Epidermal melanocyte (primary cell): ENCODE data around the gene SOX6.

Experiments used
- DNase-seq: peaks from one replicate; pipeline ENCODE4 v3.0.0; 2011; ENCODE audit warnings: low spot score; ENCODE audit not compliant: insufficient read length

The SOX6 gene

GRCh38 chr11:16321148-16321547, 35.2 kb downstream of the SOX6 start:
- no peak for DNase-seq

DNA sequence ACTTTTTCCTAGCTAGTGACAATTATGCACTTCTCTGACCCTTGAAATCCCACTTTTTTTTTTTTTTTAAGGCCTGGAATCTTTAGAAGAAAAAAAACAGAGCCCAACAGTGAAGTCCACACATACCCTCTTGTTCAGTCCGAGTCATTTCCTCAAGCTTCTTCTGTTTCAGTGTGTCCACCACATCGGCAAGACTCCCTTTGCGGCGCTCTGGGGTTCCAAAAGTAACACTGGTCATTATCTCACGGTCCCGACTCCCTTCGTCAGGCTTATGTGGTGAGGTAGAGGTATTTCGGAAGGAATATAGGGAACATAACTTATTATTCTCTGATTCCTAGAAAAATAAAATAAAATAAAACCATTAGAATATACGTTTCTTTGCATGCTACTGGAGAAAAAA, 38.0 kb downstream of the SOX6 start:
- DNase-seq, result no peak

- no peak for DNase-seq
Observed at GRCh38 chr11:16317712-16318111, 38.6 kb downstream of the SOX6 start.

DNA sequence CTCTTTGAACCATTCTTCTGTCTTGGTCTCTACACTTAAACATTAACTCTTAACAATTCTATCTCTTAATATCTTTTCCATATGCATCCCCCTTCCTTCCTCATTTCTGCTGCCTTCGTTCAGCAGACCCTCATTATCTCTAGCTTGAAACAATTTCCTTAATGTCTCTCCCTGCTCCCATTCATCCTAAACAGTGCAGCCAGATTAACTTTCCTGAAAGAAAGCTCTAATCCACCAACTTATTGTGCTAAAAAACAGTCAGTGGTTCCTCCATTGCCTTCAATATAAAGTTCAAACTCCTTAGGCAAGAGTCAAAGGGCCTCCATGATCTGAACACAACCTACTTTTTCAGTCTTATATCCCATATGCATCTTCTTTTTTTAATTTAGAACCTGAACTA, 42.5 kb downstream of the SOX6 start:
- no peak for DNase-seq

DNA sequence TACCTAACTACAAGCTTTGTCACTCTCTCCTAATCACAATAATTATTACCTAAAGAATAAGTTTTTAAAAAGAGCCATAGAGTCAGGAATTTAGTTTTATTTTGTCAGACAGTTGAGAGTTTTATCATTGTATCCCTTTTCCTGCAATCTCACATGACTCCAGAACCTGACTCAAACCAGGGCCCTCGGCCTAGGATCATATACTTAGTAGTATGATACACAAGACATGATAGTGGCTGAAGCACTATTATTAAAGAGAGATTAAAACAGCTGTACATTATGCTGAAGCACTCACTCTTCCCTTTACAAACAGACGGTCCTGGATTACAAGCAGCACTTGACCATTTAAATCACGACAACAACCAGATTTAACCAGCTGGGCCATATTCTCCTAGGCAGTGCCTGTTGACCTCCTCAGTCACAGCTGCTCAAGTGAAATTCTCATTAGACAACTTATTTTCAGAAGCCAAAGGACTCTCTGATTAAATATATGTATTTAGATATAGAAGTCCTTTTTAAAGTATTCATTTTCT, 44.0 kb downstream of the SOX6 start:
- DNase-seq, result no peak

DNA sequence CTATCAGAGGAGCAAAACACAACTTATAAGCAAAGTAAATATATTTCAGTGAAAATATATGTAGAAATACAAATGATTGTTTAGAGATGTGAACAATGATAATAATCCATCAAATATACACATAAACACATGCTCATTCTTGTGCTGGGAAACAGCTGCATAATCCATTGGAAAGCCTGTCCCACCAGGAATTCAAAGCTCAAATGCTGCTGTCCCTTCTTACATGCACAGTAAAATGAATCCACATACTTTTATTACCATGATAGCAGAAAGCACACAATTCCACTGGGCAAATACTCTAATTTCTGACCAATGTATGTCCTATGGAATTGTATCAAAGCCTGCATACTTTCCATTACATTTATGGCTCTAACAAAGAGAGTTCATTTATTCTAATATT, 44.5 kb downstream of the SOX6 start:
- DNase-seq, result no peak

- DNase-seq, result no peak
Observed at GRCh38 chr11:16310943-16311342, 45.4 kb downstream of the SOX6 start.

DNA sequence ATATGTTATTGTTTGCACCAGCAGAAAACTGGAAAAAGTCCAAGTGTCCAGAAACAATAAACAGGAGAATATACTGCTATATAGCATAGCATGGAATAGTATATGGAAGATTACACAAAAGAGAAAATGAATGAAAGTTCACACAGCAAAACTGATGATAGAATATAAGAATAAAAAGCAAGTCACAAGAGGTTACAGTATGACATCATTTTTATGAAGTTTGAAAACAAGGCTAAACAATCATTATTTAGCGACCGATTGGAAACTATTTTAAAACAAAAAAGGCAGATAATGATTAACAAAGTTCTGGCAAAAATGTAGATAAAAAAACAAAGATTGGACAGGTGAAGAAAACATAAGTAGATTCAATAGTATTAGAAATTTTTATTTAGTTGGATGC, 47.1 kb downstream of the SOX6 start:
- no peak for DNase-seq

DNA sequence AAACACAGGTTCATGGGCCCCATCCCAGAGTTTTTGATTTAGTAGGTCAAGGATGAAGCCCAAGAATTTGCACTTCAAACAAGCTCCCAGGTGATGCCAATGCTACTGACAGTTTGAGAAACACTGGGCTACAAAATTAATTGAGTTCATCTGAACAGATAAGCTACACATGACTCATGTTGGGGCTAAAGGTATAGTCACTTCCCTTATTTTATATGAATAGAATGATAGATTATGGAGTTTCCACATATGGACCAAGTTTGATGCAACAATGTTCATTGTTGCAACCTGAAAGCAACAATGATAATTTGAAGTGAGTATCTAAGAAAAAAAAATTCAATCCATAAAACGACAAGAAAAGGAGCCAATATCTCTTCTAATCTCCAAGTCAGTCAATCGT, 54.9 kb downstream of the SOX6 start:
- no peak for DNase-seq

GRCh38 chr11:16299884-16300782, 56.2 kb downstream of the SOX6 start:
- no peak for DNase-seq

DNA sequence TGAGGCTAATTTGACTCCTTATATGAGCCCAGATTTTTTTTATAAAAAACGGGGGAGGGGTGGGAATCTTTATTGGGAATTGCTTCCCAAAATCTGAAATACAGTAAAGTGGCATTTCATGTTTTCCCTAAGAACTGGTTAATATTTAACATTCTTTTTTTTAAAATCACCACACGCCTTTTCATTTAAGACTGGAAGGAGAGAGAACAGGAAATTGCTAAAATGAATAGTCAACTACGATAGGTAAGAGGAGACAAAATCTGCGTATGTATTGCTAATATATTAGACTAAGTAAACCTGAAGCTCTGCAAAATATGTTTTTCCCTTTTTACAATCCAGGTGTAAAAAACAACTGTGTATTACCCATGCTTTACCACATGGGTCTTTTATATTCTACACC, 57.0 kb downstream of the SOX6 start:
- DNase-seq, result no peak

DNA sequence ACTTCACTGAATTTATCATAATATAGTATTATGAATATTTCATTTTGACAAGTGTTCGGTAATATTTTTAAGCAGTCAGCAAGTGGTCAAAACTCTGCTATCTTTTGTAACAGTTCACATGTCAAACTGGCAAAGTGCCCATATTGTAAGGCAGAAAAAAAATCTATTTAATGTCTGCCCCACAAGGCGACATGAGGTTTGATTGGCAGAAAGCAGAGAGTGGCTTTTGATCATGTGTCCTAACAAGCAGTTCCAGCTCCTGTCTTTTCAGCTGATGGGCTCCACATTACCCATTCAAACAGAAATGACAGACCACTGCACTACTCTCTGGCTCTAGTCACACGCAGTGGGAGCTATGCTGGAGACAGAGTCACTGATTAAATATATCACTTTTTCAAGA, 59.0 kb downstream of the SOX6 start:
- no peak for DNase-seq

DNA sequence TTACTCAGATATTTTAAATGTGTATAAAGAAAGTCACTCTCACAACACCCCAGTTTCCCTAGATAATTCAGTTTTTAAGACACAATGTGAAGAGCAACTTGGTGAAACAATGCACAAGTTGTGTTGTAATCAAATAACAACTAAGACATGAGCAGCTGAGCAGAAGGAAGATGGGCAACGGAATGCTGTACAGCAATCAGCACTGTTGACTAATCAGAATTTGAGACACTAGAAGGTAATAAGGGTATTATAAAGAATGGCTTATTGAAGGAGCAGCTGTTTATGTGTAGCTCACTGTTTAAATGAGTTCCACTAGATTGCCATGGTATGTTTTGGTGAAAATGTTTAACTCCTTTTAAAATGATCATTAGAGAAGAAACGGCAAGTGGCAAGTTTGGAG, 60.1 kb downstream of the SOX6 start:
- no peak for DNase-seq

GRCh38 chr11:16295592-16295991, 60.8 kb downstream of the SOX6 start:
- DNase-seq, result no peak

DNA sequence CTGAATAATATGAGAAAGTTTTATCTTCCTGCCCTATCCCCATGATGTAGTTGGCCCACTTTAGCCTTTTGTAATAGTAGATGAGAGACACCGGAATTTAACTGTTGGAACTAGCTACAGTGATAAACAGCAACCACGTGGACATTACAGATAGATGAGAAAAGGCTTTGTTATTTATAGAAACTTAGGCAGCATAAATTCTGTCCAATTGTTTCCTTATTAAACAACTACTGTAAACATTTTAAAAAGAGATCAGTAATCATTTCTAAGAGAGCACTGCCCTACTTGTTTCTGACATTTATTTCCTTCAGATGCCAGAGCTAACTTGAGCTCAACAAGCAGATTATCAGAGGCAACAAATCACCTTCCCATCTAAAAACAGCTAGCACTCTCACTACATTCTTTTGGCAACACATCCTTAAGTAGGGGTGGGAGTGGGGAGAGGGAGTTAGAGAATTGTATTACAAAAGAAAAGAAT, 63.1 kb downstream of the SOX6 start:
- no peak for DNase-seq

GRCh38 chr11:16292167-16292859, 64.0 kb downstream of the SOX6 start:
- no peak for DNase-seq

- DNase-seq, result no peak
Observed at GRCh38 chr11:16291729-16292128, 64.6 kb downstream of the SOX6 start.

DNA sequence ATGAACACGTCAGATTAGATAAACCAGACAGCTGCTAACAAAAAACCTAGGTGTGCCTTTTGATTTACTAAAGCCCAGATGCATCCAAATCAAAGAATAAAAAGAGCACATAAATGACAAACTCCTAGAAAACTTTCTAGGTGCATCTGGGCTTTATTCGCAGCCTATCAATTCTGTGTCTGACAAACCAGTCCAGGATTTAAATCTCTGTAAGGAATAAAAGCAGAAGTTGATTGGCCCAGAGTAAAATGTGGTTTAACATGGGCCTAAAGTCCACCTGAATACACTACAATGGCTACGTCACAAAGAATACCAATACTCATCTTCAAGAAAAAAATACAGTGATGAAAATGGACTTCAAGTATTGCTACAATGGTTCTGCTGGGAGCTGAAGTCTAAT, 66.8 kb downstream of the SOX6 start:
- DNase-seq, result no peak

GRCh38 chr11:16287630-16288280, 68.6 kb downstream of the SOX6 start:
- no peak for DNase-seq

- DNase-seq, result no peak
Observed at GRCh38 chr11:16286095-16286494, 70.3 kb downstream of the SOX6 start.

DNA sequence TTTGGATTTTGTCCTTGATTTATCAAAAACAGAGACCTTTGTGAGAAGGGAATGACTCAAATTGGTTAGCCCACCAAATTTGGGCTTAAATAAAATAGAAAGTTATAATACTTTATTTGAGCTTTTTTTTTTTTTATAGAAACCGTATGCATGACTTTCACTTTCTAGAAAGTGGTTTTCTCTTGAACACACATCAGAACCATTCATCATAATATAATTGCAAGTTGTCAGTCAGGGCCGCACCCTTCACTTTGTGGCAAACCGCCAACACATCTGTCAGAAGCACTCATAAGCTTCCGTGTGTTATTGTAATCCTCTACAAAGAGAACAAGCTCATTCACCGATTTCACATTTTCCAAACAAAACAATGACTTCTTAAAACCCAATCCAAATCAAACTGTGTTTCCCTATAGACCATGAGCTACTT, 76.1 kb downstream of the SOX6 start:
- no peak for DNase-seq

- DNase-seq, result no peak
Observed at GRCh38 chr11:16279524-16279923, 76.8 kb downstream of the SOX6 start.
